Measurements from ENCODE around the gene SEMA4G. TPM values are rescaled to one million over a fixed set of nuclear protein-coding genes. Genes with fewer than 3 reads are reported as not detected.
A peak's percentile ranks its signal among the peaks of the same experiment; 100 is the strongest.

Gene SEMA4G
- total and polyA plus RNA-seq, 2 of the 4 experiments (the other 2 are of a cell fraction), result 0.90 to 8.7 TPM

GRCh38 chr10:100930368-100930767 is 38.9 kb upstream of the SEMA4G start:
- Histone ChIP-seq H3K23ac (ENCODE audit: low read depth, low read length) (0 out of 2 replicates have a peak overlapping the region, but pooled peaks have one; percentile 4), H3K18ac (ENCODE audit: low read depth, low read length) (no peak overlapping the region), H3K4me1 (ENCODE audit: control insufficient read depth, insufficient read depth, low read length) (peaks cover 3% of the 10 kb centered on the region), H3K27me3 (ENCODE audit: control insufficient read depth, insufficient read depth, low read length) (no peaks in the 10 kb centered on the region), H3K36me3 (ENCODE audit: control insufficient read depth, insufficient read depth, low read length) (peaks cover 43% of the 10 kb centered on the region), H3K9me3 (ENCODE audit: control insufficient read depth, insufficient read depth, low read length) (no peaks in the 10 kb centered on the region), H3K4ac (ENCODE audit: low read depth, low read length) (no peak overlapping the region), H4K5ac (ENCODE audit: low read depth, low read length) (no peak overlapping the region), H3K9me1 (ENCODE audit: insufficient read depth, low read length) (no peaks in the 10 kb centered on the region), H2AK5ac (ENCODE audit: low read depth, low read length) (no peak overlapping the region), H4K20me1 (ENCODE audit: insufficient read depth, low read length) (no peaks in the 10 kb centered on the region), H2BK15ac (ENCODE audit: low read depth, low read length) (no peak overlapping the region), H2AK9ac (replicated peaks; ENCODE audit: low read depth, low read length, poor library complexity) (no peak overlapping the region), H3K79me1 (ENCODE audit: low read depth in 1 of 2, low read length in 2 of 2) (peaks cover 10 to 26% of the 10 kb centered on the region in 2 experiments), H4K8ac (ENCODE audit: low read depth in 2 of 2, low read length in 2 of 2) (no peak overlapping the region), H3K4me3 (ENCODE audit: insufficient read depth, low read depth, low read length) (no peak overlapping the region), H3K14ac (replicated peaks; ENCODE audit: low read depth, low read length) (no peak overlapping the region), H3K9ac (ENCODE audit: low read depth, low read length) (no peak overlapping the region), H2BK120ac (ENCODE audit: low read depth, low read length) (no peak overlapping the region), H4K91ac (ENCODE audit: insufficient read depth, low read depth, low read length) (no peak overlapping the region), H2AFZ (replicated peaks; ENCODE audit: low read length, poor library complexity) (no peak overlapping the region), H3K27ac (ENCODE audit: insufficient read depth, low read length) (no peak overlapping the region; the same call in 1 of the 2 replicates), H2BK20ac (ENCODE audit: low read depth, low read length) (no peak overlapping the region), H2BK5ac (ENCODE audit: low read depth, low read length, poor library complexity, severe bottlenecking) (peak overlapping the region; percentile 24), H3K4me2 (ENCODE audit: low read depth, low read length) (peak overlapping the region; percentile 2; the same call in 1 of the 2 replicates), H3K56ac (ENCODE audit: extremely low read depth, insufficient read depth, low read length) (no peak overlapping the region)
- in situ Hi-C loops (cut with MboI; ENCODE audit: low sequenced_read_pairs) (loop anchor here (25.0 kb wide), 1 partner anchor 882 kb away; the partner anchor contains the start of gene OGA), dilution Hi-C loops (cut with HindIII; ENCODE audit: low sequenced_read_pairs, unreplicated experiment) (no loop called here), intact Hi-C loops (cut with micrococcal nuclease) (loop anchor here (2.0 kb wide), 1 partner anchor 14 kb away; no protein-coding TSS in a partner anchor)
- TF ChIP-seq BHLHE40 (IDR thresholded peaks at IDR 0.05; ENCODE audit: low read depth, low read length), result no peak
- TF ChIP-seq SMC3 (IDR thresholded peaks at IDR 0.05; ENCODE audit: low read depth, low read length), result no peak
- TF ChIP-seq MXI1 (IDR thresholded peaks at IDR 0.05; ENCODE audit: borderline replicate concordance, low read depth, low read length), result no peak
- TF ChIP-seq CHD1 (IDR thresholded peaks at IDR 0.05; ENCODE audit: low read depth, low read length), result no peak
- no peak for TF ChIP-seq CEBPB (IDR thresholded peaks at IDR 0.05; ENCODE audit: low read depth, low read length)
- TF ChIP-seq RAD21 (IDR thresholded peaks at IDR 0.05; ENCODE audit: low read length), result no peak
- no peak for TF ChIP-seq FOS (IDR thresholded peaks at IDR 0.05; ENCODE audit: low read depth, low read length)
- TF ChIP-seq CTCF (conservative IDR thresholded peaks at IDR 0.05; ENCODE audit: low read depth, low read length), result no peak
- TF ChIP-seq NFE2L2 (IDR thresholded peaks at IDR 0.05; ENCODE audit: low read depth, low read length), result no peak
- no peak for TF ChIP-seq ELK1 (IDR thresholded peaks at IDR 0.05; ENCODE audit: borderline replicate concordance, low read depth, low read length)
- no peak for TF ChIP-seq USF2 (IDR thresholded peaks at IDR 0.05; ENCODE audit: low read depth, low read length)
- DNase-seq, result peak; percentile 12
- CTCF ChIA-PET, result interaction anchor here (0.7 to 1.2 kb wide), 4 partner anchors 10 to 18 kb away, joined by 3 to 4 read pairs (median 4); no protein-coding TSS in a partner anchor
- BruUV-seq (replicated peaks), result no TSS peak
- POLR2A ChIA-PET (ENCODE audit: unreplicated experiment), result no interaction called here
- peak; percentile 79 for ATAC-seq (ENCODE audit: low read depth)
